H1 (cell line): ENCODE measurements around the gene CLGN. TPM values are rescaled to one million over a fixed set of nuclear protein-coding genes. Genes with fewer than 3 reads are reported as not detected.

Experiments
- BACH1 ChIP-seq: IDR thresholded peaks from 2 replicates; pipeline ENCODE4 v1.6.1; 2012; ENCODE audit warnings: low read length, improper control_type of control experiment
- BRCA1 ChIP-seq: IDR thresholded peaks from 2 replicates; pipeline ENCODE4 v1.6.1; 2012; ENCODE audit warnings: low read depth, low read length, improper control_type of control experiment
- CBX8 ChIP-seq: fragments of 300-800, 300-1000 bp; sonication (generic); IDR thresholded peaks from 2 replicates; pipeline ENCODE4 v1.7.1; 2016; ENCODE audit warnings: low read depth, low read length, borderline replicate concordance
- CEBPB ChIP-seq: IDR thresholded peaks from 2 replicates; pipeline ENCODE4 v1.6.1; 2012; ENCODE audit warnings: low read depth, low read length
- CTBP2 ChIP-seq: IDR thresholded peaks from 2 replicates; pipeline ENCODE4 v1.7.0; 2011; ENCODE audit warnings: borderline replicate concordance, mild to moderate bottlenecking, moderate library complexity, mixed read lengths, low read length; ENCODE audit not compliant: insufficient read depth, insufficient read length
- GABPA ChIP-seq: IDR thresholded peaks from 2 replicates; pipeline ENCODE4 v1.6.1; 2011; ENCODE audit warnings: mild to moderate bottlenecking, low read length, moderate library complexity, borderline replicate concordance; ENCODE audit not compliant: insufficient read depth
- HDAC2 ChIP-seq, 2 experiments: fragments of 300-600 bp in 1 of 2; sonication (generic) in 1 of 2; IDR thresholded peaks; 2 replicates each; pipeline ENCODE4 v1.6.1; 2011 to 2012; ENCODE audit warnings: low read depth in 2 of 2, low read length in 2 of 2, mild to moderate bottlenecking in 2 of 2, moderate library complexity in 2 of 2, borderline replicate concordance in 1 of 2, inconsistent platforms in 1 of 2
- JUN ChIP-seq: IDR thresholded peaks from 2 replicates; pipeline ENCODE4 v1.6.1; 2011; ENCODE audit warnings: low read depth, mild to moderate bottlenecking, improper control_type of control experiment, low read length
- KDM1A ChIP-seq: fragments of 200-600, 300-600 bp; sonication (generic); IDR thresholded peaks from 2 replicates; pipeline ENCODE4 v1.7.1; 2016; ENCODE audit warnings: mild to moderate bottlenecking, low read length, borderline replicate concordance
- KDM5A ChIP-seq: fragments of 200-600 bp; IDR thresholded peaks from 2 replicates; pipeline ENCODE4 v1.7.1; 2012; ENCODE audit warnings: mild to moderate bottlenecking, low read length, inconsistent platforms, mixed read lengths
- MAFK ChIP-seq: IDR thresholded peaks from 2 replicates; pipeline ENCODE4 v1.6.1; 2012; ENCODE audit warnings: low read depth, mild to moderate bottlenecking, improper control_type of control experiment, low read length
- NANOG ChIP-seq: IDR thresholded peaks from 2 replicates; pipeline ENCODE4 v1.6.1; 2011; ENCODE audit warnings: low read length, low read depth, mild to moderate bottlenecking, inconsistent platforms; ENCODE audit not compliant: insufficient read depth, poor library complexity, severe bottlenecking
- PHF8 ChIP-seq: fragments of 200-600 bp; sonication (generic); conservative IDR thresholded peaks from 2 replicates; pipeline ENCODE4 v1.7.1; 2012; ENCODE audit warnings: low read depth, mild to moderate bottlenecking, inconsistent platforms, low read length, moderate library complexity
- RBBP5 ChIP-seq: IDR thresholded peaks from 2 replicates; pipeline ENCODE4 v1.7.1; 2012; ENCODE audit warnings: low read depth, mild to moderate bottlenecking, inconsistent platforms, low read length, moderate library complexity, borderline replicate concordance
- SAP30 ChIP-seq: fragments of 300-600 bp; sonication (generic); IDR thresholded peaks from 2 replicates; pipeline ENCODE4 v1.7.1; 2012; ENCODE audit warnings: low read length, moderate library complexity, mild to moderate bottlenecking, inconsistent platforms; ENCODE audit not compliant: insufficient read depth, insufficient replicate concordance
- SIRT6 ChIP-seq: IDR thresholded peaks from one replicate; pipeline ENCODE4 v1.7.1; 2012; ENCODE audit warnings: low read length, inconsistent platforms
- SIX5 ChIP-seq: IDR thresholded peaks from 2 replicates; pipeline ENCODE4 v1.6.1; 2011; ENCODE audit warnings: mild to moderate bottlenecking, low read depth, low read length
- TEAD4 ChIP-seq: IDR thresholded peaks from 2 replicates; pipeline ENCODE4 v1.6.1; 2012; ENCODE audit warnings: low read depth, low read length, inconsistent platforms, mixed read lengths
- USF2 ChIP-seq: IDR thresholded peaks from 2 replicates; pipeline ENCODE4 v1.6.1; 2011; ENCODE audit warnings: low read length, improper control_type of control experiment
- polyA plus RNA-seq, 7 experiments: library from polyadenylated mRNA; depleted of rRNA in 3 of 7; stranded (reverse) in 5 of 7; unstranded in 2 of 7; fragments of >200 nt in 5 of 7; fragments of 200-250 nt in 2 of 7; gene quantifications; 1 replicate in 5 of 7; 2 replicates in 1 of 7; 4 replicates in 1 of 7; pipeline versions ENCODE4 v1.2.1 to v1.2.3, GENCODE V29; 2011 to 2013; ENCODE audit warnings: missing spikeins in 2 of 7, mixed read lengths in 2 of 7
- total RNA-seq: library from RNA; stranded (reverse); fragmentation: NEBNext Ultra II Directional; extraction: Animal tissue kit (Norgen Biotek cat#: 25700); gene quantifications from 2 replicates; pipeline ENCODE4 v1.2.1, GENCODE V29; 2021

CLGN gene
- total and polyA plus RNA-seq, 2 of the 8 experiments (the other 6 are each of a cell fraction or from before 2014, with no cell fraction given) = 1.7 to 3.1 TPM

DNA sequence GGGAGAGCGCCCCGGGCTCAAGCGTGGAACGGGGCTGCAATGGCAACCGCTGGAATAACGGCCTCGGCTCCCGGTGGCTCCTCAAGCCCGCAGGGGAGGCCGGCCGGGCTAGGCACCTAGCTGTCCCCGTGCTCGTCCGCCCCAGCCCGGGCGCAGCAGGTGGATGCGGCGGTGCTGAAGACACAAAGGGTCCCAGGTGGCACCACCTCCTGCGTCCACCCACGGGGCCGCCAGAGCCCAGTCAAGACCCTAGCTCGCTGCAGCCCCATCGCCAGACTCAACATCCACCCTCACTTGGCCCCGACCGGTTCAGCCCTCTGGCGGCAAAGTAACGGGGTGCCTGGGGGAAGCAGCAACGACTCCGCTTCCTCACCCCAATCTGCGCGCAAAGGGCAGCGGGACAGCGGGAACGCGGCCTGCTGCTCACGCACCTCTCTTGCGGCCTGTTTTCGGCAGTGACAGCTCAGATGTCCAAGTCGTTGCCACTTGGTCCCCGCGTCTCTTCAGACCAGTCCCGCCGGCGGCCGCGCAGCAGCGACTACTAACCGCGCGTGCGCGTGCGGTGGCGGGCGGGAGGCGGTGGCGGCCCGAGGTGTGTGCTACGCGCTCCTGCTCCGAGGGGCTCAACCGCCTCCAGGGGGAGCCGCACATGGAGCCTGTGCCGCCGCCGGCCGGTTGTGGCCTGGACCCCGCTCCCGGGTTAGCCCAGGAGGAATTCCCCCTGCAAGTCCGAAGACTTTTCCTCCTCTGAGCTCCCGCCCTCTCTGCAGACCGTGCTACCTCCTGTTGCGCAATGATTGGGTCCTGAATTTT is at the start of gene CLGN (continued):
- TF ChIP-seq USF2 = no peak
- TF ChIP-seq SIX5 = no peak
- TF ChIP-seq CTBP2 = no peak
- no peak; the same call in 1 of the 2 replicates for TF ChIP-seq RBBP5
- peak; percentile 54; the same call in 1 of the 2 replicates for TF ChIP-seq PHF8
- TF ChIP-seq TEAD4 = peak; percentile 42; the same call in 1 of the 2 replicates
- TF ChIP-seq JUN = no peak
- TF ChIP-seq BACH1 = no peak
- no peak for TF ChIP-seq BRCA1
- peak; percentile 99 for TF ChIP-seq CEBPB
- TF ChIP-seq GABPA = no peak
- peak; percentile 80 for TF ChIP-seq KDM1A
- no peak for TF ChIP-seq CBX8
- no peak for TF ChIP-seq SAP30
- TF ChIP-seq SIRT6 = no peak
- TF ChIP-seq NANOG = no peak
- TF ChIP-seq KDM5A = no peak
- TF ChIP-seq MAFK = no peak
- TF ChIP-seq HDAC2 (IDR thresholded peaks at IDR 0.05; ENCODE audit: borderline replicate concordance in 1 of 2, low read depth in 2 of 2, low read length in 2 of 2) = peak; percentile 6 to 96; a peak in 2 of 4 replicates
